Smooth muscle cell (in vitro differentiated cells): ENCODE results near the gene MSRB3. TPM values are rescaled to one million over a fixed set of nuclear protein-coding genes. Genes with fewer than 3 reads are reported as not detected.

ENCODE experiments used
- DNase-seq: peaks from one replicate; lab custom pipeline; 2025; ENCODE audit not compliant: unreplicated experiment; lab: John Stamatoyannopoulos, UW
- H2AFZ ChIP-seq: fragments of 200-600 bp; sonication (generic); 2 replicates; pipeline ENCODE4 v1.6.0; 2016; ENCODE audit warnings: antibody characterized with exemption, low read depth, mild to moderate bottlenecking
- H3F3A ChIP-seq: fragments of 200-600 bp; sonication (generic); 2 replicates; pipeline ENCODE4 v1.6.0; 2017; ENCODE audit warnings: antibody characterized with exemption, low read depth
- H3K27ac ChIP-seq: fragments of 200-600 bp; sonication (generic); 2 replicates; pipeline ENCODE4 v1.5.1; 2016; ENCODE audit warnings: low read depth, mild to moderate bottlenecking
- H3K27me3 ChIP-seq: fragments of 200-600 bp; sonication (generic); 2 replicates; pipeline ENCODE4 v1.6.1; 2016; ENCODE audit warnings: low read depth, mild to moderate bottlenecking
- H3K36me3 ChIP-seq: fragments of 200-600 bp; sonication (generic); 2 replicates; pipeline ENCODE4 v1.5.1; 2016; ENCODE audit warnings: low read depth
- H3K4me1 ChIP-seq: fragments of 200-600 bp; sonication (generic); 2 replicates; pipeline ENCODE4 v1.5.1; 2016; ENCODE audit warnings: low read depth
- H3K4me2 ChIP-seq: fragments of 200-600 bp; sonication (generic); 2 replicates; pipeline ENCODE4 v1.6.0; 2016; ENCODE audit warnings: mild to moderate bottlenecking
- H3K4me3 ChIP-seq: fragments of 200-600 bp; sonication (generic); 2 replicates; pipeline ENCODE4 v1.5.1; 2016; ENCODE audit warnings: mild to moderate bottlenecking
- H3K79me2 ChIP-seq: fragments of 200-600 bp; sonication (generic); 2 replicates; pipeline ENCODE4 v1.6.0; 2016; ENCODE audit warnings: low read depth, mild to moderate bottlenecking
- H3K9ac ChIP-seq: fragments of 200-600 bp; sonication (generic); 2 replicates; pipeline ENCODE4 v1.6.0; 2016; ENCODE audit warnings: low read depth
- H3K9me3 ChIP-seq: fragments of 200-600 bp; sonication (generic); replicated peaks from 2 replicates; pipeline ENCODE4 v1.5.1; 2016; ENCODE audit warnings: low read depth
- H4K20me1 ChIP-seq: fragments of 200-600 bp; sonication (generic); 2 replicates; pipeline ENCODE4 v1.6.0; 2016; ENCODE audit warnings: low read depth
- WGBS: methylation state at CpG from one replicate; pipeline ENCODE4 v1.1.7; 2016; ENCODE audit warnings: low lambda C conversion rate; 5-methylcytosine and 5-hydroxymethylcytosine counted together
- polyA plus RNA-seq: library from polyadenylated mRNA; unstranded; fragments of >200 nt; fragmentation: Nextera tagmentation; extraction: Ambion mirVana; gene quantifications from 2 replicates; pipeline ENCODE4 v1.2.1, GENCODE V29; 2016
- total RNA-seq: library from RNA; depleted of rRNA; stranded (reverse); fragments of >200 nt; gene quantifications from 2 replicates; pipeline ENCODE4 v1.2.3, GENCODE V29; 2014
- TF ChIP-seq, protein P1 (sequence below): fragments of 200-600 bp; sonication (generic); IDR thresholded peaks from 2 replicates; pipeline ENCODE4 v1.5.1; 2017; ENCODE audit warnings: borderline replicate concordance, mild to moderate bottlenecking, antibody characterized with exemption; ENCODE audit not compliant: insufficient read depth, poor library complexity, severe bottlenecking

MSRB3 gene
- total and polyA plus RNA-seq, 2 experiments from 2014 or later, result 63.1 to 107 TPM

DNA sequence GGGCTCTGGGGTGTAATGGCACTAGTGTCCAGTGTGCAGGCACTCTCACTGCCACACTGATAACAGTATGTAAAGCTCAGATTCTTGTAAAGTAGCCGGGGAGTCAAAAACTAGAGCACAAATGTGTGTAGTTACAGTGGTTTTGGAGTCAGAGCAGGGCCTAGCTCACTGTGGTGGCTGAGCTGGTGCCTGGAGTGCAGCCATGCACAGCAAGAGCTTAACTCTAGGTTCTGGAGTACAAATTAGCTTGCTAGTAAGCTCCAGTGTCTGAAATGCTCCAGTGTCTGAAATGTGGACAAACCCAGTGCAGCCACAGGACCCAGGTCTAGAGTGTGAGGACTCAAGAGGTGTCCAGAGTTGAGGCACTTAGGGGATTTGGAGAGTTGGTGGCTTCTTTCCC, 149.2 kb downstream of the MSRB3 start:
- peaks cover 53% of the 10 kb centered on the region for H3K79me2 ChIP-seq

DNA sequence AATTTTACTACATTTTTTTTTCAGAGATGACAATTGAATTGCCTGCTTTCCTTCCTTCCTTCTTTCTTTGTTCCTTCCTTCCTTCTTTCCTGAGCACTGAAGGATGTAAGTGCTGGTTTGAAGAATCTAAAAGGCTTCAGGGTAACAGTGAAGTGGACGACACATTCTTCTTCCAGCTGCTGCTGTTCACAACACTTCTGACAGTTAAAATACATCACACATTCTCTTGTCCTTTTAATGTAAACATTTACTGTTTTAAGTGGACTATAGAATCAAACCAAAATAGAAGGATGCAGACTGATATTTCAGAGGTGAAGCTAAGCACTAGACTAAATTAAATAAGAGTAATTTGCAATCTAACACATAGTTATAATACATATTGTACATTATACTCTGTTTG, 151.5 kb downstream of the MSRB3 start:
- no peaks in the 10 kb centered on the region for H4K20me1 ChIP-seq
- no peak overlapping the region for H2AFZ ChIP-seq
- no peaks in the 10 kb centered on the region for H3K36me3 ChIP-seq
- peaks cover 16% of the 10 kb centered on the region for H3K4me1 ChIP-seq
- H3K9me3 ChIP-seq, result no peaks in the 10 kb centered on the region
- H3K27ac ChIP-seq, result peak overlapping the region; percentile 71
- TF ChIP-seq, protein P1, sequence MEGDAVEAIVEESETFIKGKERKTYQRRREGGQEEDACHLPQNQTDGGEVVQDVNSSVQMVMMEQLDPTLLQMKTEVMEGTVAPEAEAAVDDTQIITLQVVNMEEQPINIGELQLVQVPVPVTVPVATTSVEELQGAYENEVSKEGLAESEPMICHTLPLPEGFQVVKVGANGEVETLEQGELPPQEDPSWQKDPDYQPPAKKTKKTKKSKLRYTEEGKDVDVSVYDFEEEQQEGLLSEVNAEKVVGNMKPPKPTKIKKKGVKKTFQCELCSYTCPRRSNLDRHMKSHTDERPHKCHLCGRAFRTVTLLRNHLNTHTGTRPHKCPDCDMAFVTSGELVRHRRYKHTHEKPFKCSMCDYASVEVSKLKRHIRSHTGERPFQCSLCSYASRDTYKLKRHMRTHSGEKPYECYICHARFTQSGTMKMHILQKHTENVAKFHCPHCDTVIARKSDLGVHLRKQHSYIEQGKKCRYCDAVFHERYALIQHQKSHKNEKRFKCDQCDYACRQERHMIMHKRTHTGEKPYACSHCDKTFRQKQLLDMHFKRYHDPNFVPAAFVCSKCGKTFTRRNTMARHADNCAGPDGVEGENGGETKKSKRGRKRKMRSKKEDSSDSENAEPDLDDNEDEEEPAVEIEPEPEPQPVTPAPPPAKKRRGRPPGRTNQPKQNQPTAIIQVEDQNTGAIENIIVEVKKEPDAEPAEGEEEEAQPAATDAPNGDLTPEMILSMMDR, result no peak
- H3K9ac ChIP-seq, result no peak overlapping the region
- H3K4me2 ChIP-seq, result peak overlapping the region; percentile 60
- no peak overlapping the region for H3K4me3 ChIP-seq
- WGBS, result 15% methylated on average over 1 of the region's 1 CpG
- H3K27me3 ChIP-seq, result no peaks in the 10 kb centered on the region
- no peak for DNase-seq
- peaks cover 22% of the 10 kb centered on the region for H3F3A ChIP-seq
- peaks cover 36% of the 10 kb centered on the region for H3K79me2 ChIP-seq

More for the DNA sequence above, 149.2 kb downstream of the MSRB3 start:
- Histone ChIP-seq H3K27ac (no peak overlapping the region), H2AFZ (no peak overlapping the region), H3F3A (peaks cover 25% of the 10 kb centered on the region), H3K4me2 (no peak overlapping the region), H3K4me3 (no peak overlapping the region), H4K20me1 (no peaks in the 10 kb centered on the region), H3K36me3 (no peaks in the 10 kb centered on the region), H3K27me3 (no peaks in the 10 kb centered on the region), H3K9me3 (no peaks in the 10 kb centered on the region), H3K4me1 (peaks cover 16% of the 10 kb centered on the region), H3K9ac (no peak overlapping the region)
- 71% methylated on average over 1 of the region's 1 CpG for WGBS
- DNase-seq, result no peak
- TF ChIP-seq, protein P1, result no peak

DNA sequence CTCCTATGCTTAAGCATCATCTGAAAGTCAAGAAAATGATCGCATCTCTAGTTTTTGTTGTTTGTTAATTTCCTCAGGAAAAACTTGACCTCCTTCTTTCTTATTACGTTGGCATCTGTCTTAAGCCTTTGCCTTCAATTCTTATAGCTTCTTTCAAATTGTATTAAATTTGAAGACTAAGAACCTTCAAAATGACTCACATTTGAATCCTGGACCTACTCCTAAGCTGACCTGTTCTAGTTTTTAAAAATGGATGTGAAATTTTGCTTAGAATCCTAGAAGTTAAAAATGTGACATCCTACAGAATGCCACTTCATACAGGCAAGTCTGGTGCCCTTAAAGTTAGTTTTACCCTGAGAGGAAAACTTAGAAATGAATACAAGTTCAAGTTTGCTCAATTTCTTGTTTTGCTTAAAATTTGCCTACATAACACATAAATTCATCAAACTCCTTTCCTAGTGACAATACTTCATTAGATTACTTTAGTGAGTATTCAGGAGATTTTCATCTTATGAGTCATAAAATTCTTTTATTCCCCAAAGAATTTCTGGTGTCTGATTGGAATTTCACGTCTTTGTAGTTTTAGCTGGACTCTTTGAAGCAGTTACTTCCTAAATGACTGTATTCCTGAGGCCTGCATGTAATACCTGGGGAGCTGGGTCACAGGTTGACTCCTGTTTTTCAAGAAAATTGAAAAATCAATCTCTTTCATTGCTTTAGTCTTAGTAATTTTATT, 152.3 kb downstream of the MSRB3 start:
- Histone ChIP-seq H3K79me2 (peaks cover 29% of the 10 kb centered on the region), H3K9me3 (no peaks in the 10 kb centered on the region), H3K9ac (no peak overlapping the region), H4K20me1 (no peaks in the 10 kb centered on the region), H2AFZ (no peak overlapping the region), H3K27me3 (no peaks in the 10 kb centered on the region), H3K27ac (peak overlapping the region; percentile 71), H3K36me3 (no peaks in the 10 kb centered on the region), H3F3A (peaks cover 22% of the 10 kb centered on the region), H3K4me2 (peak overlapping the region; percentile 60), H3K4me1 (peaks cover 16% of the 10 kb centered on the region), H3K4me3 (no peak overlapping the region)
- no peak for DNase-seq
- TF ChIP-seq, protein P1, result no peak
- WGBS, result 67% methylated on average over 3 of the region's 3 CpGs

DNA sequence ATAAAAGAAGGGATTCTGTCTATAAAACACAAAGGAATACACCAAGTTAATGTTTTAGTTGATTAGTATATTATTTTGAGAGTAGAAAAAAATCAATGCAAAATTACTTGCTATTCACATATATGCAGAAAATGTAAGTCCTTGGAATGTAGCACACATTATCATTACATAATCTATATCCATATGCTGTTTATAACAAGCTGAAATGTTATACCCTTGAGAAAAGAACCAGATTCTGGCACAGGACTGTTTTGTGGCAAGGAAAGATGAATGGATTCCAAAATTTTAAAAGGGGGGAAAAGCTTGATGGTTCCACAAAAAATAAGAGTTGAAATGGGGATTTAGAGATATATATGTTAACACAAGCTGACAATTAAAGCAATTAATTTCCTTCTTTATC, 153.6 kb downstream of the MSRB3 start:
- H3K4me2 ChIP-seq, result peak overlapping the region; percentile 60
- peaks cover 16% of the 10 kb centered on the region for H3K4me1 ChIP-seq
- no peak for DNase-seq
- H3K9me3 ChIP-seq, result no peaks in the 10 kb centered on the region
- no peak overlapping the region for H2AFZ ChIP-seq
- H3K9ac ChIP-seq, result no peak overlapping the region
- peak overlapping the region; percentile 71 for H3K27ac ChIP-seq
- H3K79me2 ChIP-seq, result peaks cover 15% of the 10 kb centered on the region
- H3K4me3 ChIP-seq, result no peak overlapping the region
- no peaks in the 10 kb centered on the region for H4K20me1 ChIP-seq
- TF ChIP-seq, protein P1, result no peak
- no peaks in the 10 kb centered on the region for H3K36me3 ChIP-seq
- no peaks in the 10 kb centered on the region for H3K27me3 ChIP-seq
- peaks cover 22% of the 10 kb centered on the region for H3F3A ChIP-seq
